CD4-positive, alpha-beta T cell treated with Interleukin-4 for 4 hours (primary cell): ENCODE measurements around the gene INVS.
"Not testable (repeated sequence)": the region's sequence is repeated elsewhere in the genome, so short reads cannot be mapped to it uniquely, and the experiment has no call there.

Experiments used
- DNase-seq: peaks from one replicate; pipeline ENCODE4 v3.0.0-alpha.2; 2020

Gene INVS

GRCh38 chr9:100125910-100126309 is 26.9 kb downstream of the INVS start:
- no peak for DNase-seq

DNA sequence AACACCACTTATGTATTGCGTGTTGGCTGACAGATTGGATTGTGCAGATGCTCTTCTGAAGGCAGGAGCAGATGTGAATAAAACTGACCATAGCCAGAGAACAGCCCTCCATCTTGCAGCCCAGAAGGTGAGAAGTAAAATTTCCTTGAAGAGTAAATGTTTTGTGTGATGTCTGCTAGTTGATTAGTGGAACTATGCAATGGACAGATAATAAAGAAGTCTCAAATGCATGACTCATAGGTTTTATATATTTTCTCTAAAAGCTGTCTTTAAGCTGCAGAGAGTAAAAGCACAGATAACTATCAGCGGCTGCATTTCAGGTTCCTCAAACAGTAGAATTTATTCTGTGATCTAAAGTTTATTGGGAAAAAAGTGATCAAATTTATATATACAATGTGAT is 27.4 kb downstream of the INVS start:
- DNase-seq, result no peak

DNA sequence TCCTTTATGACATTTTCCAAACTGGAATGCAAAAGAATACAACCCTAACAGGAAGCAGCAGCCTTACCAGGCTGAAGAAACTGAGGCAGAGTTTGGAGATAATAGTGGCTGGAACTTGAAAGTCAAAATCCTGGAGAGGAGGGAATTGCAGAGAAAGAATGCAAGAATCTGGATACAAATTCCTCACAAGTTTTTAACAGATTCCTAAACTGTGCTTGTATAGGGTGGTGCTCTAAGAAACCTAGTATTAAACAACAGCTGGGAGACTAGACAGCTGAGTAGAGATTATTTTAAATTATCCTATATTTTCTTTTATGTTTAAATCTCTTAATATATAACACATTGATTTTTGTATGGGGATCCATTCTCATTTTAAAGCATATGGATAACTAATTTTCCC is 30.7 kb downstream of the INVS start:
- no peak for DNase-seq

DNA sequence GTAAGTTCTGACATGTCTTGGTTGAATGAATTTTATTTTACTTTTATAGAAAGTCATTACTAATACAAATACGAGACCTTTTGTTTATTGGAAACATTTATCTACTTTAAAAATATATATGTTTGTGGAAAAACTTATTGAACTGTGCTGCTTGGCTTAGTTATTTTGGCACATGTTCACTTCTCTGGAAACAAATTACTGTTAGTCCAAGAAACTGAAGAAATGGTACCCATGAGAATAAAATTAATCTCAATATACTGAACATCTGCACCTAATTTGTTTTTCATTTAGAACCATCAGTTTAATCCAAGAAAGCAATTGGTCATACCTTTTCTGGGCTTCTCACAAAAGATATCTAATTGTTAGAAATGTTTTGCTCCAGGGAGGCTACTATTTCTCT is 32.2 kb downstream of the INVS start:
- no peak for DNase-seq

DNA sequence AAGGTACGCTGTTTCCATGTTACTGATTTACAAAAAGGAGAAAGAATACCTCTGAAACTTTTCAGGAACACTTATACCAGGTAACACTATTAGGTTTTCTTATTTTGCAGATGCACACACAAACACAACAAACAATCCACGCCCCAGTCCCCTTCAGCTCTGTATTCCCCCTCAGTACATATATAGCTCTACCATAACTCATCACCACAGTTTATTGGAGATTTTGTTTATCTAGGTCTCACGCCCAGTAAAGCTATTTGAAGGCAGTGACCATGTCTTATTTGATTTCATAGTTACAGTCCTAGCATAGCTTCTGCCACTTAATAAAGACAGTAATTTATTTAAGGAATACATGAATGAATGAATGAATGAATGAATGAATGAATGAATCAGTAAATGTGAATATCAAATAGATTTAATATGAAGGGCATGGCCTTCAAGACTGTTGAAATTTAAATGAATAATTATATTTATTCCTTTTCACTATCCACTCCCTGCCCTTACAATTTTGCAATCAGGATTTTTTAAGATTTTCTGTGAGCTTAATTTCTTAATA is 32.9 kb downstream of the INVS start:
- no peak for DNase-seq

DNA sequence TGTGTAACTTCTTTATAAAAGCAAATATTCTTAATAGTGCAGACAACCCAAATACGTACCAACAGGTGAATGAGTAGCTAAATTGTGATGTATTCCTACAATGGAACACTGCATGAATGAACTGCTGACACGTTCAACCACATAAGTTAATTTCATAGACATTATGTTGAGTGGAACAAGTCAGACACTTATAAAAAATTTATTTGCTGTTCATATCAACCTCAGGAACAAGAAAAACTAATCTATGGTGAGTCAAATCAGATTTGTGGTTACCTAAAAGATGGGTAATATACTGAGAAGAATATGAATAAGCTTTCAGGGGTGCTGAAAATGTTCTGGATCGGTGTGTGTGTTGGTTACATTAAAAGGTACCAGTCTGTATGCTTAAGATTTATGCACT is 35.7 kb downstream of the INVS start:
- DNase-seq, result no peak

GRCh38 chr9:100136799-100137198 is 37.8 kb downstream of the INVS start:
- DNase-seq, result not testable (repeated sequence)

- DNase-seq, result not testable (repeated sequence)
Measured at GRCh38 chr9:100140303-100140702, 41.3 kb downstream of the INVS start.

- DNase-seq, result not testable (repeated sequence)
Measured at GRCh38 chr9:100141862-100142261, 42.8 kb downstream of the INVS start.

DNA sequence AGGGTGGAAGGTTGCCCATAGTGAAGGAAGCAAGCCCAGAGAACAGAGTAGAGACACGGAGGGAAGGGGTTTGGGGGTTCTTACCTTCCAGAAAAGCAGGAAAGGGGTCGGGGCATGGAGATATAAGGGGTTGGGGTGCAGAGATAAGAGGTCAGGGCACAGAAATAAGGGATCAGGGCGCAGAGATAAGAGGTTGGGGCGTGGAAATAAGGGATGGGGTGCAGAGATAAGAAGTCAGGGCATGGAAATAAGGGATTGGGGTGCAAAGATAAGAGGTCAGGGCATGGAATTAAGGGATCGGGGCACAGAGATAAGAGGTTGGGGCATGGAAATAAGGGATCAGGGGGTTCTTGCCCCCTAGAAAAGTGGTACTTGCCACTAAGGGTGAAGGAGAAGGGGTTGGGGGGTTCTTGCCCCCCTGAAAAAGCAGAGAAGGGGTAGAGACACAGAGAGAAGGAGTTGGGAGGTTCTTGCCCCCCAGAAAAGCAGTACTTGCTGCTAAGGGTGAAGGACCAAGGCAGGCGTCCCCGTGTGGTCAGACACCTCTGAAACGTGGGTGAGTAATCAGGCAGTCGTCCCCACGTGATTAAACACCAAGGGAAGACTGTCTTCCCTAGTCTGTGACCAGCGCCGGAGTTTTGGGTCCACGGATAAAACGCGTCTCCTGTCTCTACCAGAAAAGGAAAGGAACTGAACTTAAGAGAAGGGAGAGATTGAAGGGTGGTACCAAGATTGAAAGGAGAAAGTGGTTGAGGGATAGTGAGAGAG is 46.3 kb downstream of the INVS start:
- DNase-seq, result not testable (repeated sequence)

- DNase-seq, result not testable (repeated sequence)
Measured at GRCh38 chr9:100145976-100146375, 46.9 kb downstream of the INVS start.

DNA sequence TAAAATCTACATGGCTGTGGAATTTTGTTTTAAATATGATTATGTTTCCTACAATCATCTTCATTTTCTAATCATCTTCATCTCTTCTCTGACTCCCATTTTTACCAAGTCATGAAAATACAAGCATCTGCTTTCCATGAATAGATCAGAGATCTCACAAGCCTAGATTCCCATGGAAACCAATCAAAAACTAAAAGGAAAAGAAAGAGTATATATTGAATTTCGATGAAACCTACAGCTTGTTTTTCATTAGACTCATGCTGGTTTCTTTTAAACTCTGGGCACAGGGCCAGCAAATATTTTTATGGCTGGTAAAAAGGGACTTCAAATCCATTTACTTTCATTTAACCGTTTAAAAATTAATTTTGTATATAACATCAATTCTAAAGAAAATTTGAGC is 51.2 kb downstream of the INVS start:
- no peak for DNase-seq

GRCh38 chr9:100160021-100160420 is 61.0 kb downstream of the INVS start:
- no peak for DNase-seq

DNA sequence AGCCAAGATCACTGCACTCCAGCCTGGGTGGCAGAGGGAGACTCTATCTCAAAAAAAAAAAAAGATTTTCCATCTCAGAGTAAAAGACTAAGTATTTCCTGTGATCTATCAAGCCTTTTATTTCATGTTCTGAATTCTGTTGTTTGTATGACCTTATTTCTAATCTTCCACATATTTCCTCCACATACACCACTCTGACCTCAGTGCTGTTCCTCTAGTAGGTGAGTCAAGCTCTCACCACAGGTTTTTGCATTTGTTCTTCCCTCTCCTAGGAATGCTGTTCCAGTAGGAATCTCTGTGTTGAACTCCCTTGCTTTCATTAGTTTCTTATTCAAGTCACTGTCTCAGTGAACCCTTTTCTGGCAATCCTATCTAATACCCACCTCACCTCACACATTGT is 68.1 kb downstream of the INVS start:
- no peak for DNase-seq

DNA sequence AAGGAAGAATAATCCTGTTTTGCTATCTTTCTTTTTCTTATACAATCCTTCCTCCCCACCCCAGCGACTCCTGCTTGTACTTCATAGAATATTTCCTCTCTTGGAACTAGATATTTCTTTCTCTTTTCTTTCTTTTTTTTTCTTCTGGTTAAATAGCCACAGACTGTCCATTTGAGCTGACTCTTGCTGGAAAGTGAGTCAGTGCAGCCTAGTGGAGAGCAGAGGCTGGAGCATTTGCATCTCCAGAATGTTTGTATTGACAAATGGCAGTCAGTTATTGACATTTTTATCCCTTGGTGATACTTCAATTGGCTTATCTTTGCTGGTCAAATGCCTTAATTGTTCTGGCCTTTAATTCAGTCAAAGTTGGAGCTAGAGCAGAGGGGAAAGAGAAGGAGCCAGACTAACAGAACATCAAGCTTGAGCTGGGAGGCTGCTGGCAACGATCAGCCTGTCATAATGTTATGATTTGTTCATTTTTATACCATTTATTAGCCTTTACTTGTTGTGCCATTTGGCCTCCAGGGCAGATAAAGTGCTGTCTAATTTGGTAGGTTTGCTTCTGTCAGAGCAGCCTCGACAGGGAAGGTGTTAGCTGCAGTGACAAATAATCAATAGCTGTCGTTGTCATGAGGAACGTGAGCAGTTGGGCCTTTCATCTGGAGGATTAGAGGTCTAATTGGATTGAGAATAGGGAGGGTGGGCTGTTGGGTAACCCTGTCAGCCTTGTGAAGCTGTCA is 69.0 kb downstream of the INVS start:
- DNase-seq, result no peak

DNA sequence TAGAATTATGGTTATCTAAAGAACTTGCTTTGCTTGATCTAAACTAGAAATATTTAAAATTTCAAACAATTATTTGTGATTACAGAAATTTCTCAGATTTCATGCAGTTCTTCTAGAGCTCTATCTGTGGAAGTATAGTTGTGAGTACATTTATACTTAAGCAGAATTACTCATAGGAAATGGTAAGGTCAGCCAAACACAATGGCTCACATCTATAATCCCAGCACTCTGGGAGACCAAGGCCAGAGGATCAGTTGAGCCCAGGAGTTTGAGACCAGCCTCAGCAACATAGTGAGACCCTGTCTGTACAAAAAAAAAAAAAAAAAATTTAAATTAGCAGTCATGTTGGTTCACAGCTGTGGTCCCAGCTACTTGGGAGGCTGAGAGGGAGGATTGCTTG is 71.0 kb downstream of the INVS start:
- DNase-seq, result no peak

- no peak for DNase-seq
Measured at GRCh38 chr9:100170556-100170955, 71.5 kb downstream of the INVS start.

DNA sequence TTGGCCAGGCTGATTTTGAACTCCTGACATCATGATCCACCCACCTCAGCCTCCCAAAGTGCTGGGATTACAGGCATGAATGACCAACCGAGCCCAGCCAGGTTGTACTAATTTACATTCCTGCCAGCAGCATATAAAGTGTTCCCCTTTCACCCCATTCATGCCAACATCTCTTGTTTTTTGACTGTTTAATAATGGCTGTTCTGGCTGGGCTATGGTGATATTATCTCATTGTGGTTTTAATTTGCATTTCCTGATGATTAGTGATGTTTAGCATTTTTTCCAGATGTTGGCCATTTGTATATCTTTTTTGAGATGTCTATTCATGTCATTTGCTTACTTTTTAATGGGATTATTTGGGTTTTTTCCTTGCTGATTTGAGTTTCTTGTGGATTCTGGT is 87.3 kb downstream of the INVS start:
- DNase-seq, result no peak

GRCh38 chr9:100190339-100190738 is 91.3 kb downstream of the INVS start:
- DNase-seq, result no peak

GRCh38 chr9:100191264-100191663 is 92.2 kb downstream of the INVS start:
- no peak for DNase-seq

DNA sequence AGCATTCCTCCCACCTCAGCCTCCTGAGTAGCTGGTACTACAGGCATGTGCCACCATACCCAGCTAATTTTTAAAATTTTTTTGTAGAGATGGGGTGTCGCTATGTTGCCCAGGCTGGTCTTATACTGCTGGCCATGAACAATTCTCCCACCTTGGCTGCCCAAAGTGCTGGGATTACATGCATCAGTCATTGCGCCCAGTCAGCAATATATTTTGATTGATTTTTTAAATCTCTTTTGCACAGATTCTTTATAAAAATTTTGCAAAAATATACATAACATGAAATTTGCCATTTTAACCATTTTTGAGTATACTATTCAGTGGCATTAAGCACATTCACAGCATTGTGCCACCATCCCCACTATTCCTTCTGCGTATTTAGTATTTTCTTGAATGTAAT is 94.0 kb downstream of the INVS start:
- no peak for DNase-seq

DNA sequence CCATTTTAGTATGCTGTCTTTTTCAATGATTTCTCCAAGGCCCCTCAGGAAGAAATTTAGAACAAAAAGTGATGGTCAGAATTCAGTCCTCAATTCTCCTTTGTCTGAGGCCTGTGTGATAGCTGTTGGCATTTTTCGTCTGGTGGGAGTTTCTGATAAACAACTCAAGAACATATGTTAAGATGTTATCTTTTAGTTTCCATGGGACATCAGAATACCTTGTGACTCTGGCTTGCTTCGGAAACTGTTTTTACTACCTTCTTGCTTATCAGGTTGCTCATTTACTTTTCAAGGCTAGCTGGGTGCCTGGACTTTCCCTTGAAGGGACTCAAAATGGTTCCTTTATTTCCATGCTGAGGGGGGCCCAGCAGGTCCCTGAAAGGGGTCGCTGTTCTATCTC is 97.2 kb downstream of the INVS start:
- DNase-seq, result no peak

- DNase-seq, result no peak
Measured at GRCh38 chr9:100196828-100197227, 97.8 kb downstream of the INVS start.

GRCh38 chr9:100197553-100197952 is 98.5 kb downstream of the INVS start:
- DNase-seq, result no peak
